ENCODE measurements around the gene XPR1.

XPR1 gene

GRCh38 chr1:180732866-180733265 is 101.0 kb downstream of the XPR1 start:
- H3K36me3 Mint-ChIP-seq (ENCODE audit: low read depth): peaks cover 15% of the 10 kb centered on the region
- no peak overlapping the region for H3K27ac Mint-ChIP-seq
- no peak for DNase-seq (ENCODE audit: low spot score)
- H3K27me3 Mint-ChIP-seq (ENCODE audit: low read depth): no peaks in the 10 kb centered on the region
- no peaks in the 10 kb centered on the region for H3K4me1 Mint-ChIP-seq (ENCODE audit: low read depth)
- H3K4me3 Mint-ChIP-seq: no peak overlapping the region
- H3K9me3 Mint-ChIP-seq: peaks cover 76% of the 10 kb centered on the region

- H3K36me3 Mint-ChIP-seq (ENCODE audit: low read depth): peaks cover 9% of the 10 kb centered on the region
- no peaks in the 10 kb centered on the region for H3K4me1 Mint-ChIP-seq (ENCODE audit: low read depth)
- H3K27ac Mint-ChIP-seq: no peak overlapping the region
- H3K27me3 Mint-ChIP-seq (ENCODE audit: low read depth): no peaks in the 10 kb centered on the region
- peaks cover 68% of the 10 kb centered on the region for H3K9me3 Mint-ChIP-seq
- DNase-seq (ENCODE audit: low spot score): no peak
- H3K4me3 Mint-ChIP-seq: no peak overlapping the region
These were observed 102.5 kb downstream of the XPR1 start for GRCh38 chr1:180734366-180734765.

GRCh38 chr1:180742663-180743062 is 110.8 kb downstream of the XPR1 start:
- Mint-ChIP-seq H3K36me3 (ENCODE audit: low read depth) (peaks cover 8% of the 10 kb centered on the region), H3K27me3 (ENCODE audit: low read depth) (no peaks in the 10 kb centered on the region), H3K4me1 (ENCODE audit: low read depth) (no peaks in the 10 kb centered on the region), H3K27ac (no peak overlapping the region), H3K9me3 (peaks cover 45% of the 10 kb centered on the region), H3K4me3 (no peak overlapping the region)
- DNase-seq (ENCODE audit: low spot score): no peak

GRCh38 chr1:180743868-180744267 is 112.0 kb downstream of the XPR1 start:
- Mint-ChIP-seq H3K36me3 (ENCODE audit: low read depth) (peaks cover 9% of the 10 kb centered on the region), H3K4me3 (no peak overlapping the region), H3K9me3 (peaks cover 41% of the 10 kb centered on the region), H3K4me1 (ENCODE audit: low read depth) (no peaks in the 10 kb centered on the region), H3K27ac (no peak overlapping the region), H3K27me3 (ENCODE audit: low read depth) (no peaks in the 10 kb centered on the region)
- DNase-seq (ENCODE audit: low spot score): no peak

GRCh38 chr1:180745098-180745497 is 113.3 kb downstream of the XPR1 start:
- DNase-seq (ENCODE audit: low spot score): no peak
- H3K27me3 Mint-ChIP-seq (ENCODE audit: low read depth): no peaks in the 10 kb centered on the region
- H3K27ac Mint-ChIP-seq: no peak overlapping the region
- peaks cover 38% of the 10 kb centered on the region for H3K9me3 Mint-ChIP-seq
- no peak overlapping the region for H3K4me3 Mint-ChIP-seq
- H3K4me1 Mint-ChIP-seq (ENCODE audit: low read depth): no peaks in the 10 kb centered on the region
- H3K36me3 Mint-ChIP-seq (ENCODE audit: low read depth): peaks cover 7% of the 10 kb centered on the region

- Mint-ChIP-seq H3K4me3 (no peak overlapping the region), H3K9me3 (no peaks in the 10 kb centered on the region), H3K36me3 (ENCODE audit: low read depth) (peaks cover 2% of the 10 kb centered on the region), H3K4me1 (ENCODE audit: low read depth) (no peaks in the 10 kb centered on the region), H3K27ac (no peak overlapping the region), H3K27me3 (ENCODE audit: low read depth) (no peaks in the 10 kb centered on the region)
- no peak for DNase-seq (ENCODE audit: low spot score)
These were observed 120.1 kb downstream of the XPR1 start for GRCh38 chr1:180751921-180752320.

GRCh38 chr1:180754453-180754852 is 122.6 kb downstream of the XPR1 start:
- no peak for DNase-seq (ENCODE audit: low spot score)
- Mint-ChIP-seq H3K4me3 (no peak overlapping the region), H3K27me3 (ENCODE audit: low read depth) (no peaks in the 10 kb centered on the region), H3K4me1 (ENCODE audit: low read depth) (no peaks in the 10 kb centered on the region), H3K9me3 (peaks cover 5% of the 10 kb centered on the region), H3K36me3 (ENCODE audit: low read depth) (peaks cover 1% of the 10 kb centered on the region), H3K27ac (no peak overlapping the region)

- Mint-ChIP-seq H3K27me3 (ENCODE audit: low read depth) (no peaks in the 10 kb centered on the region), H3K9me3 (peaks cover 5% of the 10 kb centered on the region), H3K27ac (no peak overlapping the region), H3K4me1 (ENCODE audit: low read depth) (no peaks in the 10 kb centered on the region), H3K4me3 (no peak overlapping the region), H3K36me3 (ENCODE audit: low read depth) (no peaks in the 10 kb centered on the region)
- no peak for DNase-seq (ENCODE audit: low spot score)
These were observed 125.8 kb downstream of the XPR1 start for GRCh38 chr1:180757657-180758056.

GRCh38 chr1:180762796-180763195 is 131.0 kb downstream of the XPR1 start:
- Mint-ChIP-seq H3K9me3 (peaks cover 5% of the 10 kb centered on the region), H3K27ac (no peak overlapping the region), H3K27me3 (ENCODE audit: low read depth) (no peaks in the 10 kb centered on the region), H3K36me3 (ENCODE audit: low read depth) (no peaks in the 10 kb centered on the region), H3K4me1 (ENCODE audit: low read depth) (no peaks in the 10 kb centered on the region), H3K4me3 (no peak overlapping the region)
- DNase-seq (ENCODE audit: low spot score): no peak

- Mint-ChIP-seq H3K27me3 (ENCODE audit: low read depth) (no peaks in the 10 kb centered on the region), H3K4me3 (no peak overlapping the region), H3K36me3 (ENCODE audit: low read depth) (no peaks in the 10 kb centered on the region), H3K4me1 (ENCODE audit: low read depth) (peaks cover 2% of the 10 kb centered on the region), H3K9me3 (no peaks in the 10 kb centered on the region), H3K27ac (no peak overlapping the region)
- DNase-seq (ENCODE audit: low spot score): no peak
These were observed 133.3 kb downstream of the XPR1 start for GRCh38 chr1:180765151-180765550.

GRCh38 chr1:180769889-180770288 is 138.1 kb downstream of the XPR1 start:
- Mint-ChIP-seq H3K9me3 (no peaks in the 10 kb centered on the region), H3K27me3 (ENCODE audit: low read depth) (no peaks in the 10 kb centered on the region), H3K36me3 (ENCODE audit: low read depth) (no peaks in the 10 kb centered on the region), H3K4me1 (ENCODE audit: low read depth) (peaks cover 9% of the 10 kb centered on the region), H3K27ac (no peak overlapping the region), H3K4me3 (no peak overlapping the region)
- no peak for DNase-seq (ENCODE audit: low spot score)

- no peaks in the 10 kb centered on the region for H3K9me3 Mint-ChIP-seq
- no peaks in the 10 kb centered on the region for H3K36me3 Mint-ChIP-seq (ENCODE audit: low read depth)
- H3K27me3 Mint-ChIP-seq (ENCODE audit: low read depth): no peaks in the 10 kb centered on the region
- no peak overlapping the region for H3K27ac Mint-ChIP-seq
- no peak for DNase-seq (ENCODE audit: low spot score)
- H3K4me1 Mint-ChIP-seq (ENCODE audit: low read depth): peaks cover 9% of the 10 kb centered on the region
- H3K4me3 Mint-ChIP-seq: no peak overlapping the region
These were observed 141.5 kb downstream of the XPR1 start for GRCh38 chr1:180773210-180773865.

GRCh38 chr1:180775801-180776200 is 144.0 kb downstream of the XPR1 start:
- Mint-ChIP-seq H3K4me1 (ENCODE audit: low read depth) (peaks cover 1% of the 10 kb centered on the region), H3K27me3 (ENCODE audit: low read depth) (no peaks in the 10 kb centered on the region), H3K4me3 (no peak overlapping the region), H3K36me3 (ENCODE audit: low read depth) (no peaks in the 10 kb centered on the region), H3K27ac (no peak overlapping the region), H3K9me3 (no peaks in the 10 kb centered on the region)
- DNase-seq (ENCODE audit: low spot score): no peak

GRCh38 chr1:180777072-180777689 is 145.4 kb downstream of the XPR1 start:
- peaks cover 1% of the 10 kb centered on the region for H3K4me1 Mint-ChIP-seq (ENCODE audit: low read depth)
- no peaks in the 10 kb centered on the region for H3K36me3 Mint-ChIP-seq (ENCODE audit: low read depth)
- no peak overlapping the region for H3K27ac Mint-ChIP-seq
- no peaks in the 10 kb centered on the region for H3K9me3 Mint-ChIP-seq
- H3K4me3 Mint-ChIP-seq: no peak overlapping the region
- no peaks in the 10 kb centered on the region for H3K27me3 Mint-ChIP-seq (ENCODE audit: low read depth)
- no peak for DNase-seq (ENCODE audit: low spot score)
